GM12874 (cell line): Measurements from ENCODE around the gene GMCL2.

ENCODE experiments used
- CTCF ChIP-seq: IDR thresholded peaks from 2 replicates; pipeline ENCODE4 v1.5.1; 2011; ENCODE audit warnings: low read depth, mild to moderate bottlenecking, control low read depth, low read length, moderate library complexity; ENCODE audit not compliant: insufficient read depth

Gene GMCL2

GRCh38 chr5:178189433-178189832, 2.3 kb upstream of the GMCL2 start:
- no peak for TF ChIP-seq CTCF

GRCh38 chr5:178186427-178186826, 744 bp downstream of the GMCL2 start:
- no peak for TF ChIP-seq CTCF

GRCh38 chr5:178182158-178182876, 4.9 kb downstream of the GMCL2 start:
- TF ChIP-seq CTCF, result no peak

- no peak for TF ChIP-seq CTCF
Observed at GRCh38 chr5:178180141-178180863, 6.9 kb downstream of the GMCL2 start.

- TF ChIP-seq CTCF, result no peak
Observed at GRCh38 chr5:178177569-178177968, 9.6 kb downstream of the GMCL2 start.

- TF ChIP-seq CTCF, result no peak
Observed at GRCh38 chr5:178176791-178177190, 10.4 kb downstream of the GMCL2 start.

GRCh38 chr5:178174456-178174855, 12.7 kb downstream of the GMCL2 start:
- TF ChIP-seq CTCF, result no peak
